Measurements from ENCODE around the gene S100A11.

DNA sequence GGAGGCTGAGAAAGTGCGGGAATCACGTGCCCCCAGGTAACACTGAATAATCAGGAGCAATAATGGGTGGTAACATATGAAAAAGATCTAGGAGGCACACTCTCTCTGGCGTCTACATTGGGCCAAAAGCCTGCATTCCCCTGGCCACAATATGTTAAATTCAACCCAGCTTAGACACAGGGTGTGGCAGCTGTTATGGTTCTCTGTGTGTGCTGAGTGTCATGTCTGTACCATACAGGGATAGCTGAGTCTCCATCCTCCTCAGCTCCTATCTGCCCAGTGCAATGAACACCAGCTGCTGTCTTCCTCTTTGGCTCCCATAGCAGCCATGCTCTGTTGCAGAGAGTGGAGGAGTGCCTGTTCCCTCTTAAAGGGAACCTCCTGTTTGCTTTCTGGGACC is 14.3 kb downstream of the S100A11 start:
- TF ChIP-seq TAF1 (IDR thresholded peaks at IDR 0.05; ENCODE audit: borderline replicate concordance, low read depth, low read length) (no peak), POLR2AphosphoS5 (IDR thresholded peaks at IDR 0.05; ENCODE audit: low read depth, low read length) (no peak), POLR2A (IDR thresholded peaks at IDR 0.05; ENCODE audit: low read depth, low read length) (no peak)

Measured in GM12892 (cell line).